Measurements from ENCODE around the gene DEFB114.
"Not testable (repeated sequence)": the region's sequence is repeated elsewhere in the genome, so short reads cannot be mapped to it uniquely, and the experiment has no call there.

DEFB114 gene

DNA sequence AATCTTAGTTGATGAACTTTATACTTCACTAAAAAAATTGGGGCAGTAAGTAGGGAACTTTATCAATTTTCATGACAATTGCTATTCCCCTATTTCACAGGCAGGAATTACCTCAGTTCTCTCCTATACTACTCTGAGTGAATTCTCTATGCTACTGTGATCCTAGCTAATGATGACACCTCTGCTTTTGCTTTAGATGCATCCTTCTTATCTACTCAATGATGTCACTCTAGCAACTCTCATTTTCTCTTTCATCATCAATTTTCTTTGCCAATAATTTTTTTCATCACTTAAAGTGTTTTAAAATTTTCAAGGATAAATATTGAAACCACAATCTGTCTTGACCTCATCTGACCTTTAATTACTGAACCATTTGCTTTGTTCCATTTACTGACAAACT, 8.1 kb downstream of the DEFB114 start:
- TF ChIP-seq ZFX (IDR thresholded peaks at IDR 0.05; ENCODE audit: borderline replicate concordance): no peak
- TF ChIP-seq CTCF (IDR thresholded peaks at IDR 0.05): no peak
- no peak overlapping the region for H3K27ac ChIP-seq

DNA sequence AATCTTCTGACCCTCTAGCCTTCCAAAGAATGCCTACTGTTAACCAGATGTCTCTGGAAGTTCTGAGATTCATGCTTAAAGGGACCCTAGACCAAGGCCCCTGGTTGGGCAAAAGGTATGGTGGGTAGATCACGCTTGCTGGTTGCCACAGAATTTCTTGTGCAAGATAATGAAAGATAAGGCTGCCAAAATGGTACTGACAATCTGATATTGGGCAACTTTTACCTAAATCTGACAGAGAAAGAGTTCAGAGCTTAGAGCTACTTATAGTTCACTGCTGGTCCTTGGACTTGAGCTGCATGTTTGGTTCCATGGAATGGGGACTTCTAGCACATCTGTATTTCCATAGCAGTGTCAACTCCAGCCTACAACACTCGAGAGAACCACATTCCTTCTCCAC, 12.0 kb downstream of the DEFB114 start:
- no peak overlapping the region for H3K27ac ChIP-seq
- TF ChIP-seq ZFX (IDR thresholded peaks at IDR 0.05; ENCODE audit: borderline replicate concordance) (no peak), CTCF (IDR thresholded peaks at IDR 0.05) (no peak)

DNA sequence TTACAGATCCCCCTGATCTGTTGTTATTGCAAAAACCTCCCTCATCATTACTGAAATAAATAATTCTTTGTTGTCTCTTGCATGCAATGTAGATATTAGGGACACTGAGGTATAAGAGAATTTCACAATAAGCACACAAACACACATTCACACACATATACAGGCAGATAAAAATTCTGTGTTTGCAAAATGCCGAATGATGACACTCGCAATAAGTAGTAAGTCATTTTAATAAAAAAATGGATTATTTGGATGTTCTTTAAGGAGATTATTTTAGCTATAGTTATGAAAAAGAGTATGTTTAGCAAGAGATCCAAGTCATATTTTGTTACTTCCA, 13.6 kb downstream of the DEFB114 start:
- H3K27ac ChIP-seq: no peak overlapping the region

DNA sequence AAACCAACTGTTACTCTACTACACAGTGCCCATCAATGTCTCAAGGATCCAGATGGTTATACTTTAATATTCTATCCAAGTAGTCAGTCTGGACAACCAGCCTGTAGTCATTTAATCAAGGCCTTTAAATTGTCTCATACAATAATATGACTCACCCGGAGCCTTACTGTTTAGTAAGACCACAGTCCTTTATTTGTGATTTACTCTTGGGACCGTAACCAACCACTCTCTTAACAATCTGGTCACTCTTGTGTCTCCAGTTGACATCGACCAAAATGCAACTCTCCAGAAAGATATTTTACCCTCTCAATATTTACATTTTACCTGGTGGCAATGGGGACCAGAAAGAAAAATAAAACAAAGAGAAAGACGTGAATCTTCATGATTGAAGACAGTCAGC, 14.9 kb downstream of the DEFB114 start:
- TF ChIP-seq ZFX (IDR thresholded peaks at IDR 0.05; ENCODE audit: borderline replicate concordance): no peak
- TF ChIP-seq CTCF (IDR thresholded peaks at IDR 0.05): no peak
- no peak overlapping the region for H3K27ac ChIP-seq

More for the DNA sequence above, 13.6 kb downstream of the DEFB114 start:
- TF ChIP-seq CTCF (IDR thresholded peaks at IDR 0.05): no peak
- TF ChIP-seq ZFX (IDR thresholded peaks at IDR 0.05; ENCODE audit: borderline replicate concordance): no peak

- H3K27ac ChIP-seq: no peak overlapping the region
- no peak for TF ChIP-seq CTCF (IDR thresholded peaks at IDR 0.05)
- no peak for TF ChIP-seq ZFX (IDR thresholded peaks at IDR 0.05; ENCODE audit: borderline replicate concordance)
These were observed 17.1 kb downstream of the DEFB114 start for GRCh38 chr6:49946835-49947234.

DNA sequence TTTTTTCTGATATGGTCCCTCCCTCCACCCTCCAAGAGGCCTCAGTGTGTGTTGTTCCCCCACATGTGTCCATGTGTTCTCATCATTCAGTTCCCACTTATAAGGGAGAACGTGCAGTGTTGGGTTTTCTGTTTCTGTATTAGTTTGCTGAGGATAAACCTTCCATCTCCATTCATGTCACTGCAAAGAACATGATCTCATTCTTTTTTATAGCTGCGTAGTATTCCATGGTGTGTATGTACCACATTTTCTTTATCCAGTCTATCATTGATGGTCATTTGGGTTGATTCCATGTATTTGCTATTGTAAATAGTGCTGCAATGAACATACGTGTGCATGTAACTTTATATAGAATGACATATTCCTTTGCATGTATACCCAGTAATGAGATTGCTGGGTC, 19.9 kb downstream of the DEFB114 start:
- not testable (repeated sequence) for H3K27ac ChIP-seq

DNA sequence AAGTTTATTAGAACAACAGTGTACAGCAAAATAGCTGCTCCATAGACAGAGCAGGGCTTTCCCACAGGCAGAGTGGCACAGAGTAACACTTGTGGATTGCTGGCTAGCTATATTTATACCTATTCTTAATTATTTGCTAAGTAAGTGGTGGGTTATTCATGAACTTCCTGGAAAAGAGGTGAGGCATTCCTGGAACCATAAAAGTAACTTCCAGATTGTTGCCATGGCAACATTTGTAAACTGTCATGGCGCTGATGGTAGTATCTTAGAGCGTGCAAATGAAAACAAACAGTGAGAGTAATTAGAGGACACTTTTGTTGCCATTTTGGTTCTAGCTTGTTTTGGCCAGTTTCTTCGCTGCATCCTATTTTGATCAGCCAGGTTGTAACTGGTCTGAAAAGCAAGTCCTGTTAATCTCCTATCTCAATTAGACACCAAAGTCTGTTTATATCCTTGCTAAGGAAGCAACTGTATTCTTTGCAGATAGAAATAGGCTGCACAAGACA, 23.9 kb downstream of the DEFB114 start:
- no peak for TF ChIP-seq CTCF (IDR thresholded peaks at IDR 0.05)
- no peak overlapping the region for H3K27ac ChIP-seq

- TF ChIP-seq CTCF (IDR thresholded peaks at IDR 0.05) (no peak), ZFX (IDR thresholded peaks at IDR 0.05; ENCODE audit: borderline replicate concordance) (no peak)
- H3K27ac ChIP-seq: no peak overlapping the region
These were observed 26.2 kb downstream of the DEFB114 start for GRCh38 chr6:49937811-49938210.
